Neuronal stem cell (in vitro differentiated cells): ENCODE measurements around the gene PLCE1.
A peak's percentile ranks its signal among the peaks of the same experiment; 100 is the strongest.

Experiments
- DNase-seq: peaks from one replicate; pipeline ENCODE4 v3.0.0-alpha.2; 2013; ENCODE audit warnings: low spot score
- H2AFZ ChIP-seq: one replicate; pipeline ENCODE4 v1.6.1; 2013; ENCODE audit warnings: mild to moderate bottlenecking, low read length, inconsistent platforms
- H2AK5ac ChIP-seq: 2 replicates; pipeline ENCODE4 v1.6.1; 2013; ENCODE audit warnings: low read depth, mild to moderate bottlenecking, inconsistent platforms, low read length, moderate library complexity, mixed read lengths
- H2BK120ac ChIP-seq: 2 replicates; pipeline ENCODE4 v1.6.1; 2013; ENCODE audit warnings: low read depth, mild to moderate bottlenecking, inconsistent platforms, low read length, moderate library complexity, mixed read lengths
- H2BK12ac ChIP-seq: one replicate; pipeline ENCODE4 v1.6.1; 2013; ENCODE audit warnings: low read length, inconsistent platforms
- H2BK15ac ChIP-seq: 2 replicates; pipeline ENCODE4 v1.6.1; 2013; ENCODE audit warnings: mild to moderate bottlenecking, low read length, inconsistent platforms, mixed read lengths
- H2BK5ac ChIP-seq: one replicate; pipeline ENCODE4 v1.6.1; 2013; ENCODE audit warnings: inconsistent platforms, mild to moderate bottlenecking, low read length, moderate library complexity
- H3K14ac ChIP-seq: one replicate; pipeline ENCODE4 v1.6.1; 2013; ENCODE audit warnings: low read length, inconsistent platforms
- H3K18ac ChIP-seq: 2 replicates; pipeline ENCODE4 v1.6.1; 2013; ENCODE audit warnings: low read length, inconsistent platforms
- H3K23ac ChIP-seq: 2 replicates; pipeline ENCODE4 v1.6.1; 2013; ENCODE audit warnings: low read depth, mild to moderate bottlenecking, mixed read lengths, low read length, inconsistent platforms; ENCODE audit not compliant: poor library complexity
- H3K27ac ChIP-seq: replicated peaks from 3 replicates; pipeline ENCODE4 v1.5.1; 2013; ENCODE audit warnings: low read length, inconsistent platforms
- H3K27me3 ChIP-seq, 3 experiments: 2 replicates each; pipeline ENCODE4 v1.6.1; 2013; ENCODE audit warnings: low read length in 3 of 3, mild to moderate bottlenecking in 2 of 3, inconsistent platforms in 1 of 3, low read depth in 1 of 3, mixed read lengths in 1 of 3, moderate library complexity in 1 of 3; ENCODE audit not compliant: control insufficient read depth in 3 of 3, insufficient read depth in 3 of 3
- H3K36me3 ChIP-seq, 2 donors: replicated peaks in 1 of 2; 2 replicates each; pipeline ENCODE4 v1.6.1; 2013; ENCODE audit warnings: low read length in 2 of 2; ENCODE audit not compliant: control insufficient read depth in 2 of 2, insufficient read depth in 2 of 2
- H3K4ac ChIP-seq: 2 replicates; pipeline ENCODE4 v1.6.1; 2013; ENCODE audit warnings: inconsistent platforms, mild to moderate bottlenecking, low read length, moderate library complexity
- H3K4me1 ChIP-seq, 2 donors: 1 replicate in 1 of 2; 2 replicates in 1 of 2; pipeline ENCODE4 v1.6.1; 2013; ENCODE audit warnings: low read length in 2 of 2, low read depth in 1 of 2; ENCODE audit not compliant: control insufficient read depth in 2 of 2, insufficient read depth in 1 of 2
- H3K4me2 ChIP-seq: one replicate; pipeline ENCODE4 v1.6.1; 2013; ENCODE audit warnings: mild to moderate bottlenecking, low read length, inconsistent platforms; ENCODE audit not compliant: insufficient read depth, poor library complexity, severe bottlenecking
- H3K4me3 ChIP-seq, 2 donors: 2 replicates each; pipeline ENCODE4 v1.5.1; 2013; ENCODE audit warnings: low read length in 2 of 2, mild to moderate bottlenecking in 2 of 2, inconsistent platforms in 1 of 2, moderate library complexity in 1 of 2
- H3K79me1 ChIP-seq: one replicate; pipeline ENCODE4 v1.6.1; 2013; ENCODE audit warnings: low read depth, mild to moderate bottlenecking, inconsistent platforms, low read length, moderate library complexity
- H3K9ac ChIP-seq: one replicate; pipeline ENCODE4 v1.6.1; 2013; ENCODE audit warnings: mild to moderate bottlenecking, low read depth, low read length, inconsistent platforms; ENCODE audit not compliant: poor library complexity
- H3K9me3 ChIP-seq, 2 donors: replicated peaks in 1 of 2; 2 replicates each; pipeline versions ENCODE3 to v1.6.1; 2013; ENCODE audit warnings: low read length in 2 of 2, mild to moderate bottlenecking in 2 of 2, inconsistent platforms in 1 of 2, low read depth in 1 of 2, mixed read lengths in 1 of 2, moderate library complexity in 1 of 2; ENCODE audit not compliant: control insufficient read depth in 2 of 2, insufficient read depth in 1 of 2
- H4K8ac ChIP-seq: one replicate; pipeline ENCODE4 v1.6.1; 2013; ENCODE audit warnings: low read depth, mild to moderate bottlenecking, inconsistent platforms, low read length, moderate library complexity
- H4K91ac ChIP-seq: one replicate; pipeline ENCODE4 v1.6.1; 2013; ENCODE audit warnings: low read length, low read depth, mild to moderate bottlenecking, inconsistent platforms; ENCODE audit not compliant: poor library complexity
- WGBS, 2 donors: extraction: QIAGEN DNeasy Blood & Tissue Kit; methylation state at CpG; one replicate each; pipeline ENCODE4 v1.1.7; 2013; ENCODE audit warnings: missing lambda C conversion rate in 2 of 2, mixed read lengths in 1 of 2; ENCODE audit not compliant: insufficient read length in 2 of 2, insufficient replicate concordance in 1 of 2; ENCODE audit errors: extremely low coverage in 2 of 2; 5-methylcytosine and 5-hydroxymethylcytosine counted together

Gene PLCE1

DNA sequence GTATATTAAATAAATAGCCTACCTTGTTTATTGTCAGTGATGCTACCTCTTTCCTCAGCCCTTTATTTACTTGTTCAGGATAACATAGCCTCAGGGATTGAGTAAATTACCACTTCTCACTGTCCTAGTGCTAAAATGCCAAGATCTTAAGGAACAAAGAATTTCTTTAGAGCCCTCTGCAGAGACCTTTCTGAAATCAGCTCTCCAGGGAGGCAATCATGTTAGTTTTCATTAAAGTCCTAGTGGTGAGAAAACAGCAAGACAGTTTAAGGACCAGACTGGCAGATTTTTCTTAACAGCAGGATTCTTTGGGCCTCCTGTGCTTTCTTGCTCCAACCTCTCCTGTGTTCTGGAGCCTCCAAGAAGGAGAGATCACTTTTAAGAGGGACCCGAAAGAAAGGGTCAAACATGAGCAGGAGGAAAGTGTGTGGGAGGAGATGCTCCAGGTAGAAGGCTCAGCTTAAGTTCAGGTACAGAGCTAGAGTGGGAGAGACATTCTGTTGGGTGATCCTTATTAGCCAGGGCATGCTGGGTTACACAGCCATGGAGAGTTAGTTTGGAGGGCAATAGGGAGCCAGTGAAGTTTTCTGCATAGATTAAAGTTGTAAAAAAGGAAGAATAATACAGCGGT is 1.2 kb upstream of the PLCE1 start:
- no peaks in the 10 kb centered on the region for H3K79me1 ChIP-seq

DNA sequence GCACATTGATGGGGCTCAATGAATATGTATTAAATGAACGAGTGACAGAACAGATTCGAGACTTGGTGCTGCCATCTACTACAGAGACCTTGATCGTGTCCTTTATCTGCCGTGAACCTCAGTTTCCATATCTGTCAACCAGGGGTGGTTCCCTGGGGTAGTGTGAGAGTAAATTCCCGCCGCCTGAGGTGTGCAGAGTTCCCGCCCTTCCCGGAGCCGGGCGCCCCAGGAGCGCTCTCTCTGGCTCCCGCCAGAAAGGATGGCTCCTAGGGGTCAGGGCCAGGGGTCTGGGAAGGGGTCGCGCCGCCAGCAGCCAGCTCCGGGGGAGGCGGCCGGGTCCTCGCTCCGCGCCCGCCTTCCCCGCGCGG is 333 bp upstream of the PLCE1 start:
- Histone ChIP-seq H2AFZ (peak overlapping the region; percentile 96), H3K4ac (no peak overlapping the region), H3K18ac (peak overlapping the region; percentile 66), H2BK12ac (no peak overlapping the region), H3K27me3 (peaks cover 2 to 26% (median 16%) of the 10 kb centered on the region in 3 experiments), H4K91ac (no peak overlapping the region), H2BK120ac (no peak overlapping the region), H4K8ac (no peak overlapping the region), H2BK5ac (no peak overlapping the region), H3K4me1 (peaks cover 6 to 14% of the 10 kb centered on the region in 2 donors), H3K27ac (no peak overlapping the region), H3K4me3 (peak overlapping the region; percentile 45 to 89), H3K23ac (no peak overlapping the region), H3K14ac (no peak overlapping the region), H2BK15ac (no peak overlapping the region), H3K4me2 (peak overlapping the region; percentile 78), H3K36me3 (no peaks in the 10 kb centered on the region), H2AK5ac (no peak overlapping the region), H3K9ac (no peak overlapping the region), H3K9me3 (no peaks in the 10 kb centered on the region), H3K79me1 (no peaks in the 10 kb centered on the region)
- no peak for DNase-seq
- WGBS, 2 donors = no CpG with 5 or more reads among the region's 25 CpGs

More for the DNA sequence above, 1.2 kb upstream of the PLCE1 start:
- H3K9me3 ChIP-seq = no peaks in the 10 kb centered on the region
- peaks cover 2 to 26% (median 16%) of the 10 kb centered on the region in 3 experiments for H3K27me3 ChIP-seq
- H2BK15ac ChIP-seq = no peak overlapping the region
- H3K4me3 ChIP-seq = no peak overlapping the region
- H3K4ac ChIP-seq = no peak overlapping the region
- H3K9ac ChIP-seq = no peak overlapping the region
- WGBS, 2 donors = no CpG with 5 or more reads among the region's 2 CpGs
- H3K18ac ChIP-seq = no peak overlapping the region
- peak overlapping the region; percentile 9 for H2AFZ ChIP-seq
- no peak overlapping the region for H3K23ac ChIP-seq
- H2BK12ac ChIP-seq = no peak overlapping the region
- H2BK5ac ChIP-seq = no peak overlapping the region
- no peak overlapping the region for H4K91ac ChIP-seq
- H3K27ac ChIP-seq = no peak overlapping the region
- no peak overlapping the region for H2BK120ac ChIP-seq
- H3K14ac ChIP-seq = no peak overlapping the region
- no peak overlapping the region for H2AK5ac ChIP-seq
- no peak for DNase-seq
- H4K8ac ChIP-seq = no peak overlapping the region
- peaks cover 6 to 14% of the 10 kb centered on the region in 2 donors for H3K4me1 ChIP-seq
- H3K36me3 ChIP-seq = no peaks in the 10 kb centered on the region
- no peak overlapping the region for H3K4me2 ChIP-seq

DNA sequence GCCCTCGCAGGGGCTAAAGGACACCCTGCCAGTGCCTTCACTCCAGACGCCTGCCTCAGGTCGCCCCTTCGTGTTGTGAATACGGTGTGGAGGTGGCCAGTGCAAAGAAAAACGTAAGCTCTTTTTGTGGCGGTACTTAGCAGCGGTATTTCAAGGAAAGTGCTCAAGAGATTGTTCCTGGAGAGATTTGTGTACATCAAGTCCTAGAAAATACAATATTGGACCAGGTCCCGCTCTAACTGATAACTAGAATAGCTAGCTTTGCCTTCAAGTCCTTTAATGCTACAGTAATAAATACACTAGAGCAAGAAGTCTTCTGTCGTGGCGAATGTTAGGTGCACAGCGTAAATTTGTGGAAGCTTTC is 689 bp downstream of the PLCE1 start:
- Histone ChIP-seq H2BK5ac (no peak overlapping the region), H3K18ac (peak overlapping the region; percentile 93), H3K9me3 (no peaks in the 10 kb centered on the region), H2BK15ac (no peak overlapping the region), H2AK5ac (no peak overlapping the region), H3K4me3 (peak overlapping the region; percentile 45 to 89), H4K91ac (no peak overlapping the region), H3K79me1 (no peaks in the 10 kb centered on the region), H3K23ac (peak overlapping the region; percentile 0), H2BK12ac (no peak overlapping the region), H4K8ac (no peak overlapping the region), H3K4ac (no peak overlapping the region), H3K27ac (no peak overlapping the region), H3K27me3 (peaks cover 2 to 26% (median 16%) of the 10 kb centered on the region in 3 experiments), H2BK120ac (no peak overlapping the region), H3K9ac (no peak overlapping the region), H3K14ac (no peak overlapping the region), H2AFZ (peak overlapping the region; percentile 96), H3K4me1 (peaks cover 6 to 14% of the 10 kb centered on the region in 2 donors), H3K4me2 (peak overlapping the region; percentile 78), H3K36me3 (no peaks in the 10 kb centered on the region)
- WGBS, 2 donors = no CpG with 5 or more reads among the region's 12 CpGs
- no peak for DNase-seq

DNA sequence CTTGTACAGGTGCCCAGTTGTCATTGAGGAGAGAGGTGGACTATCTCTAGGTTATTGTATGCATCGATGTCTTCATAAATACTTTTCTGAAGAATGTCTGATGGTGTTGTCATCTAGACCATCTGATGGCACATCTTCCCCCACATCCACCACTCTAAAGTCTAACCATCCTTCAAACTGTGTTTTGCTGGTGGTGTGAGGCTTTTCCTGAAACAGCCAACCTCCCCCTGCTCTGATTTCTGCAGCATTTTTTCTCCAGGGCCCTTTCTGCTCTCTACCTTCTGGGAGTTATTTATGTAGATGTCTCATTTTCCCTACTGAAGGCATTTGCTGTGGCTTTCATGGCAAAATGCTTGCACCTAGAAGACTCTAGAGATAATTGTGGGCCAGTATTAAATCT is 1.5 kb downstream of the PLCE1 start:
- no peak overlapping the region for H2BK5ac ChIP-seq
- H4K8ac ChIP-seq = no peak overlapping the region
- peaks cover 6 to 17% of the 10 kb centered on the region in 2 donors for H3K4me1 ChIP-seq
- no peak overlapping the region for H4K91ac ChIP-seq
- DNase-seq = no peak
- H2AK5ac ChIP-seq = no peak overlapping the region
- WGBS, 2 donors = no CpG with 5 or more reads among the region's 1 CpG
- H3K18ac ChIP-seq = no peak overlapping the region
- H3K14ac ChIP-seq = no peak overlapping the region
- H3K36me3 ChIP-seq = no peaks in the 10 kb centered on the region
- peaks cover 2 to 26% (median 16%) of the 10 kb centered on the region in 3 experiments for H3K27me3 ChIP-seq
- no peak overlapping the region for H3K27ac ChIP-seq
- H2BK12ac ChIP-seq = no peak overlapping the region
- no peak overlapping the region for H2BK120ac ChIP-seq
- H2AFZ ChIP-seq = no peak overlapping the region
- no peak overlapping the region for H3K9ac ChIP-seq
- H3K79me1 ChIP-seq = no peaks in the 10 kb centered on the region
- H3K4me2 ChIP-seq = no peak overlapping the region
- no peak overlapping the region for H3K4me3 ChIP-seq
- H3K23ac ChIP-seq = no peak overlapping the region
- H3K4ac ChIP-seq = no peak overlapping the region
- no peak overlapping the region for H2BK15ac ChIP-seq
- H3K9me3 ChIP-seq = no peaks in the 10 kb centered on the region
